ENCODE data around the gene KRTAP10-11.
A peak's percentile ranks its signal among the peaks of the same experiment; 100 is the strongest.
"Not testable (repeated sequence)": the region's sequence is repeated elsewhere in the genome, so short reads cannot be mapped to it uniquely, and the experiment has no call there.

KRTAP10-11 gene

GRCh38 chr21:44686843-44687561 is 40.8 kb downstream of the KRTAP10-11 start:
- H3K27me3 ChIP-seq (ENCODE audit: control insufficient read depth, insufficient read depth, low read length), result no peaks in the 10 kb centered on the region

GRCh38 chr21:44687671-44688070 is 41.5 kb downstream of the KRTAP10-11 start:
- Histone ChIP-seq H3K4me1 (ENCODE audit: control insufficient read depth, insufficient read depth, low read length) (peaks cover 17% of the 10 kb centered on the region), H3K36me3 (ENCODE audit: control insufficient read depth, insufficient read depth, low read length) (no peaks in the 10 kb centered on the region), H3K9ac (ENCODE audit: low read depth, low read length) (no peak overlapping the region), H3K27me3 (ENCODE audit: control insufficient read depth, insufficient read depth, low read length) (no peaks in the 10 kb centered on the region), H3K9me3 (ENCODE audit: control insufficient read depth, insufficient read depth, low read length) (no peaks in the 10 kb centered on the region), H3K4me3 (ENCODE audit: low read depth, low read length) (no peak overlapping the region), H3K27ac (ENCODE audit: low read depth, low read length) (no peak overlapping the region)

More at GRCh38 chr21:44686843-44687561, 40.8 kb downstream of the KRTAP10-11 start:
- Histone ChIP-seq H3K9ac (ENCODE audit: low read depth, low read length) (no peak overlapping the region), H3K4me3 (ENCODE audit: low read depth, low read length) (no peak overlapping the region), H3K9me3 (ENCODE audit: control insufficient read depth, insufficient read depth, low read length) (no peaks in the 10 kb centered on the region), H3K4me1 (ENCODE audit: control insufficient read depth, insufficient read depth, low read length) (peaks cover 17% of the 10 kb centered on the region), H3K36me3 (ENCODE audit: control insufficient read depth, insufficient read depth, low read length) (no peaks in the 10 kb centered on the region), H3K27ac (ENCODE audit: low read depth, low read length) (peak overlapping the region; percentile 64)

- H3K4me1 ChIP-seq (ENCODE audit: control insufficient read depth, insufficient read depth, low read length), result peaks cover 17% of the 10 kb centered on the region
- H3K27me3 ChIP-seq (ENCODE audit: control insufficient read depth, insufficient read depth, low read length); H3K4me3 ChIP-seq (ENCODE audit: low read depth, low read length); H3K27ac ChIP-seq (ENCODE audit: low read depth, low read length); H3K9ac ChIP-seq (ENCODE audit: low read depth, low read length); H3K9me3 ChIP-seq (ENCODE audit: control insufficient read depth, insufficient read depth, low read length); H3K36me3 ChIP-seq (ENCODE audit: control insufficient read depth, insufficient read depth, low read length): not testable (repeated sequence)
Measured at GRCh38 chr21:44689740-44690139, 43.5 kb downstream of the KRTAP10-11 start.

GRCh38 chr21:44691686-44692085 is 45.5 kb downstream of the KRTAP10-11 start:
- Histone ChIP-seq H3K27me3 (ENCODE audit: control insufficient read depth, insufficient read depth, low read length) (no peaks in the 10 kb centered on the region), H3K9ac (ENCODE audit: low read depth, low read length) (no peak overlapping the region)

GRCh38 chr21:44692798-44693512 is 46.7 kb downstream of the KRTAP10-11 start:
- H3K9ac ChIP-seq (ENCODE audit: low read depth, low read length), result no peak overlapping the region
- no peaks in the 10 kb centered on the region for H3K36me3 ChIP-seq (ENCODE audit: control insufficient read depth, insufficient read depth, low read length)
- H3K9me3 ChIP-seq (ENCODE audit: control insufficient read depth, insufficient read depth, low read length), result peaks cover 3% of the 10 kb centered on the region
- no peaks in the 10 kb centered on the region for H3K27me3 ChIP-seq (ENCODE audit: control insufficient read depth, insufficient read depth, low read length)
- H3K4me3 ChIP-seq (ENCODE audit: low read depth, low read length), result no peak overlapping the region
- no peak overlapping the region for H3K27ac ChIP-seq (ENCODE audit: low read depth, low read length)
- H3K4me1 ChIP-seq (ENCODE audit: control insufficient read depth, insufficient read depth, low read length), result peaks cover 11% of the 10 kb centered on the region

More at GRCh38 chr21:44691686-44692085, 45.5 kb downstream of the KRTAP10-11 start:
- H3K4me3 ChIP-seq (ENCODE audit: low read depth, low read length), result no peak overlapping the region
- no peaks in the 10 kb centered on the region for H3K36me3 ChIP-seq (ENCODE audit: control insufficient read depth, insufficient read depth, low read length)
- H3K4me1 ChIP-seq (ENCODE audit: control insufficient read depth, insufficient read depth, low read length), result peaks cover 13% of the 10 kb centered on the region
- no peak overlapping the region for H3K27ac ChIP-seq (ENCODE audit: low read depth, low read length)
- peaks cover 3% of the 10 kb centered on the region for H3K9me3 ChIP-seq (ENCODE audit: control insufficient read depth, insufficient read depth, low read length)

- H3K27me3 ChIP-seq (ENCODE audit: control insufficient read depth, insufficient read depth, low read length), result no peaks in the 10 kb centered on the region
- no peak overlapping the region for H3K4me3 ChIP-seq (ENCODE audit: low read depth, low read length)
- peaks cover 3% of the 10 kb centered on the region for H3K9me3 ChIP-seq (ENCODE audit: control insufficient read depth, insufficient read depth, low read length)
- no peaks in the 10 kb centered on the region for H3K36me3 ChIP-seq (ENCODE audit: control insufficient read depth, insufficient read depth, low read length)
- H3K4me1 ChIP-seq (ENCODE audit: control insufficient read depth, insufficient read depth, low read length), result peaks cover 21% of the 10 kb centered on the region
- no peak overlapping the region for H3K9ac ChIP-seq (ENCODE audit: low read depth, low read length)
- H3K27ac ChIP-seq (ENCODE audit: low read depth, low read length), result no peak overlapping the region
Measured at GRCh38 chr21:44694776-44695175, 48.6 kb downstream of the KRTAP10-11 start.

GRCh38 chr21:44695184-44695583 is 49.0 kb downstream of the KRTAP10-11 start:
- no peak overlapping the region for H3K9ac ChIP-seq (ENCODE audit: low read depth, low read length)
- H3K27ac ChIP-seq (ENCODE audit: low read depth, low read length), result no peak overlapping the region
- H3K4me1 ChIP-seq (ENCODE audit: control insufficient read depth, insufficient read depth, low read length), result peaks cover 21% of the 10 kb centered on the region
- peaks cover 3% of the 10 kb centered on the region for H3K9me3 ChIP-seq (ENCODE audit: control insufficient read depth, insufficient read depth, low read length)
- no peak overlapping the region for H3K4me3 ChIP-seq (ENCODE audit: low read depth, low read length)
- no peaks in the 10 kb centered on the region for H3K36me3 ChIP-seq (ENCODE audit: control insufficient read depth, insufficient read depth, low read length)
- no peaks in the 10 kb centered on the region for H3K27me3 ChIP-seq (ENCODE audit: control insufficient read depth, insufficient read depth, low read length)

- Histone ChIP-seq H3K27me3 (ENCODE audit: control insufficient read depth, insufficient read depth, low read length) (no peaks in the 10 kb centered on the region), H3K4me3 (ENCODE audit: low read depth, low read length) (no peak overlapping the region), H3K36me3 (ENCODE audit: control insufficient read depth, insufficient read depth, low read length) (no peaks in the 10 kb centered on the region), H3K9me3 (ENCODE audit: control insufficient read depth, insufficient read depth, low read length) (peaks cover 3% of the 10 kb centered on the region), H3K4me1 (ENCODE audit: control insufficient read depth, insufficient read depth, low read length) (peaks cover 21% of the 10 kb centered on the region), H3K9ac (ENCODE audit: low read depth, low read length) (no peak overlapping the region), H3K27ac (ENCODE audit: low read depth, low read length) (no peak overlapping the region)
Measured at GRCh38 chr21:44695641-44696040, 49.4 kb downstream of the KRTAP10-11 start.

GRCh38 chr21:44696572-44696971 is 50.4 kb downstream of the KRTAP10-11 start:
- Histone ChIP-seq H3K27ac (ENCODE audit: low read depth, low read length) (no peak overlapping the region), H3K9me3 (ENCODE audit: control insufficient read depth, insufficient read depth, low read length) (peaks cover 3% of the 10 kb centered on the region), H3K36me3 (ENCODE audit: control insufficient read depth, insufficient read depth, low read length) (no peaks in the 10 kb centered on the region), H3K27me3 (ENCODE audit: control insufficient read depth, insufficient read depth, low read length) (no peaks in the 10 kb centered on the region), H3K4me3 (ENCODE audit: low read depth, low read length) (no peak overlapping the region), H3K9ac (ENCODE audit: low read depth, low read length) (no peak overlapping the region), H3K4me1 (ENCODE audit: control insufficient read depth, insufficient read depth, low read length) (peaks cover 23% of the 10 kb centered on the region)
